GM12872 (cell line): Measurements from ENCODE around the gene C14orf93.

Experiments used
- CTCF ChIP-seq: IDR thresholded peaks from 3 replicates; pipeline ENCODE4 v1.5.1; 2011; ENCODE audit warnings: low read depth, mild to moderate bottlenecking, low read length, moderate library complexity; ENCODE audit not compliant: insufficient read depth

C14orf93 gene, protein sequence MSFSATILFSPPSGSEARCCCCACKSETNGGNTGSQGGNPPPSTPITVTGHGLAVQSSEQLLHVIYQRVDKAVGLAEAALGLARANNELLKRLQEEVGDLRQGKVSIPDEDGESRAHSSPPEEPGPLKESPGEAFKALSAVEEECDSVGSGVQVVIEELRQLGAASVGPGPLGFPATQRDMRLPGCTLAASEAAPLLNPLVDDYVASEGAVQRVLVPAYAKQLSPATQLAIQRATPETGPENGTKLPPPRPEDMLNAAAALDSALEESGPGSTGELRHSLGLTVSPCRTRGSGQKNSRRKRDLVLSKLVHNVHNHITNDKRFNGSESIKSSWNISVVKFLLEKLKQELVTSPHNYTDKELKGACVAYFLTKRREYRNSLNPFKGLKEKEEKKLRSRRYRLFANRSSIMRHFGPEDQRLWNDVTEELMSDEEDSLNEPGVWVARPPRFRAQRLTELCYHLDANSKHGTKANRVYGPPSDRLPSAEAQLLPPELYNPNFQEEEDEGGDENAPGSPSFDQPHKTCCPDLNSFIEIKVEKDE

DNA sequence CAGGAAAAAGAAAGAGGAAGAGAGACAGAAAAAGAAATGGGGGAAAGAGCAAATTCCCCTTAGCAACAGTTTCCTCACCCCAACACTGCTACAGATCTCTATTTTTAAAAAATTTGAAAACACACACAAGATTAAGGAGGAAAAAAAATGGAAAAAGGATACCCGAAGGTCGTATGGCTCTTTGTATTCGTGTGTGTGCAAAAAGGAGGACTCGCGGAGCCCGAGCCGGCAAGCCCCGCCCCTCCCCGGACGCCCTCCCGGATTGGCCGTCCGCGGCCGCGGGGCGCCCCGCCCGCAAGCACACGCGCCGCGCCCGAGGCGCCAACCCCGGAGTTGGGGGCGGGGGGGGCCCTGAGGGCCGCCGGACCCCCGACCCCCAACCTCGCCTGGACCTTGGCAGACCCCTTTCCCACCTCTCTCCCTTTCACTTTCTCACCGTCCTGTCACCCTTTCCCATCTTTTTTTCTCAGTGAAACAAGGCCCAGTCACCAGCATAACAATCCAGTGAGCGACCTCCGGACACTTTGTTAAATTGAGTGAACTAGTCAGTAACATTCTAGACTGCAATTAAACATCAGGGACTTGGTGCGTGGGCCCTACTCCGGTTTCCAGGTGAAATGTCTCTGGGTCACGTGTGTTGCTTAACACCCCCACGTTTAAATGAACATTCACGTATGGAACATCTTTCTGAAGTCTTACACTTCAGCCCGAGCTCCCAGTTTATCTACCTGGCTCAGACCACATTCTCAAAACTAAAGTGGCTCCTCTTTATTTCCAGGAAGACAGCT is at the start of gene C14orf93:
Gene C14orf93, minus strand, starts transcription at position 205 of the 788 bp plus-strand sequence. CDS start 11,120 bp downstream, outside the sequence.
- no peak for TF ChIP-seq CTCF

DNA sequence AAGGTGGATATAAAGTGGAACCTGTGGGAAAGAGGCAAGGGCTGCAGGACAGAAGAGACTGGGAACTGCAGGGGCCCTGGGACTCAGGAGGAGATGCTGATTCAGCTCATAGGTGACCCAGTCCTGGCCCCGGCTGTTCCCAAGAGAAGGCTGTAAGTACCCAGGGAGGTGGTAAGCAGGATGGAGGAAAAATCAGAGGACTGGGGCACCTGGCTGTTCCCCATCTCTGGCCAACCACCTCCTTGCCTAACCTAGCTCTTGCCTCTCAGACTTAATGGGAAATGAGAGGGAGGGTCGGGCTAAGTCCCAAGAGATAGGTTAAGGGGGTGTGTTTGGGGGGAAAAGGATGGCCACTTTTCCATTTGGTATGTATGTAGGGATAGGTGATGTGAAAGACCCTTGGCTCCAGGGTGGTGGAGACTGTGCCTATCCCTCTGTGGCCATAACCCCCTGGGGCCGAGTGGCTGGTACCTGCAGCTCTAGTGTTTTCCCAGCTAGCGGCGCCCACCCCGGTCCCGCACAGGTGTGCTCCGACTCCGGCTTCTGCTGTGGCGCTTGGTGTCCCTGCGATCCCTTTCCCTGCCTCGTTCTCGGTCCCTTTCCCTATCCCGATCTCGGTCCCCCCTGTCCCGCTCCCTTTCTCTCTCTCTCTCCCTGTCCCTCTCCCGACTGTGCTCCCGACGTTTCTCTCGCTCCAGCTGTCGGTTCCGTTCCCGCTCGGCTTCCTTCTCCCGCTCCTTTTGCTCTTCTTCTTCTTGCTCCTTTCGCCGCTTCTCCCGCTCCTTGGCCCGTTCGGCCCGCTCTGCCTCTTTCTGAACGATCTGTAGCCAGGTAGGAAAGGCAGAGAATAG is 48.9 kb upstream of the C14orf93 start:
- no peak for TF ChIP-seq CTCF

DNA sequence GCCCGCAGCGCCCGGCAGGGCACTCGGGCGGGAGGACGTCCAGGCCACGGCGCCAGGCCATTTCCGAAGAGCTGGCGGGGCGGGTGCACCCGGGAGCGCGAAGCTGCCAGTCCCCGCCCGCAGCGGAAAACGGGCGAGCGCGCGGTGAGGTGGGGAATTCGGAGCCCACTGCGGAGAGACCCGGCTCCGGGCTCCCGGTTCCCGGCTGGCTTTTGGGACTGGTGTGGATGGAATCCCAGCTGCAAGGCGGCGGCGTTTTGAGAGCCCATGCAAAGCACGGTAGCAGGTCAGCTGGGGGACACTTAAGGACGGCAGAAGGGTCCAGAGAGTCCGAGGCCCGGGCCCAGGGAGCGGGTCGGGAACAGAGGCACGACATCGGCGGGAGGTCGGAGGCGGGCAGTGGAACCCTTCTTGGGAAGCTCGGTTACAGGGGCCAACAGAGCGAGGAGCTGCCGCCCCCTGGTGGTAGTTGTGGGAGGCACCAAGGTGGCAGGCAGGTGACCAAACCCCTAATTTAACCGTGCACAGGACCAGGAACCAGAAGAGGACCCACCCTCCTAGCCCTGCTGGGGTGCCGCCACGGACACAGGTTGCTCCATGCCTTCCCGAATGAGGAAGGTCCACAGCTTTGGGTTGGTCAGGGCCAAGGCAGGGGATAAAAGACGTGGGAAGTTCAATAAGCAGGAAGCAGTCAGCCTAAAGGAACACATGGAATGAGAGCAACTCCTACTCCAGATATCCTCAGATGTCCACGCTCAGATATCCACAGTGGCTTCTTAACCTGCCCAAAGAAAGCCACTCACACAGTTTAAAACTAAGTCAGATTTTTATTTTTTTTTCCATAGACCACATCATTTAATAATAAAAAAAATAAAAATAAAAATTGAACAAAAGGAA is 48.1 kb upstream of the C14orf93 start:
- TF ChIP-seq CTCF: peak; percentile 96

GRCh38 chr14:23056956-23057756 is 47.2 kb upstream of the C14orf93 start, which contains the start of gene CDH24:
TSS of gene CDH24 (minus strand) at chr14:23057520. CDS start at chr14:23055733, 1,787 bp downstream.
- no peak for TF ChIP-seq CTCF

GRCh38 chr14:23056145-23056955 is 46.4 kb upstream of the C14orf93 start:
- peak; percentile 92 for TF ChIP-seq CTCF
